A549 (cell line): ENCODE measurements around the gene GPLD1. TPM values are rescaled to one million over a fixed set of nuclear protein-coding genes. Genes with fewer than 3 reads are reported as not detected.
"Not testable (repeated sequence)": the region's sequence is repeated elsewhere in the genome, so short reads cannot be mapped to it uniquely, and the experiment has no call there.

ENCODE experiments used
- ATAC-seq, 2 experiments: fragments of 200-7000 bp in 1 of 2; fragments of >200 bp in 1 of 2; cut with Nextera tagmentation in 1 of 2; cut with Tn5 transposase in 1 of 2; 3 replicates each; pipeline versions ENCODE4 v1.8.0 to v1.9.1; 2018 to 2020; ENCODE audit warnings: mild to moderate bottlenecking in 1 of 2, moderate library complexity in 1 of 2
- CTCF ChIA-PET: fragments of 300-600 bp; sonication (Branson Sonifier 250); formaldehyde crosslinking; extraction: SDS; loops from one replicate; lab custom pipeline; 2021; ENCODE audit warnings: antibody characterized with exemption, inconsistent platforms; lab: Yijun Ruan, JAX
- POLR2A ChIA-PET: fragments of 350-600 bp; formaldehyde crosslinking; extraction: SDS; loops from one replicate; lab custom pipeline; 2021; ENCODE audit warnings: antibody characterized with exemption, inconsistent platforms; lab: Yijun Ruan, JAX
- DNase-seq, 2 experiments: peaks; one replicate each; pipeline versions ENCODE4 v3.0.0 to v3.0.0-alpha.2; 2011 to 2016; ENCODE audit warnings: low read depth in 1 of 2, low spot score in 1 of 2
- FAIRE-seq: peaks from 2 replicates; lab custom pipeline; 2011; peaks lifted over from hg19 to GRCh38; lab: Jason Lieb, UNC
- H3K27ac ChIP-seq, 2 experiments: fragments of >200 bp; sonication (Bioruptor Twin); formaldehyde crosslinking; 3 replicates each; pipeline ENCODE4 v1.5.1; 2016 to 2017
- H3K4me1 ChIP-seq: fragments of >200 bp; sonication (Bioruptor Twin); formaldehyde crosslinking; 3 replicates; pipeline ENCODE4 v1.6.1; 2016
- H3K4me2 ChIP-seq: fragments of >200 bp; sonication (Bioruptor Twin); formaldehyde crosslinking; 3 replicates; pipeline ENCODE4 v1.6.1; 2016
- H3K4me3 ChIP-seq: fragments of >200 bp; sonication (Bioruptor Twin); formaldehyde crosslinking; 3 replicates; pipeline ENCODE4 v1.5.1; 2016
- H3K9me3 ChIP-seq: fragments of >200 bp; sonication (Bioruptor Twin); formaldehyde crosslinking; 3 replicates; pipeline ENCODE4 v1.6.1; 2016
- EHMT2 ChIP-seq: fragments of 200-600 bp; sonication (generic); IDR thresholded peaks from 2 replicates; pipeline ENCODE4 v1.6.1; 2016; ENCODE audit warnings: antibody characterized with exemption, low read depth, mild to moderate bottlenecking, moderate library complexity
- EP300 ChIP-seq, 2 experiments: fragments of >200 bp; sonication (Bioruptor Twin); formaldehyde crosslinking; IDR thresholded peaks; 2 replicates in 1 of 2; 3 replicates in 1 of 2; pipeline ENCODE4 v1.6.1; 2016 to 2017
- FOSL2 ChIP-seq, 2 experiments: fragments of 450-650 bp in 1 of 2; fragments of >200 bp in 1 of 2; sonication (Bioruptor Twin) in 1 of 2; formaldehyde crosslinking; IDR thresholded peaks; 2 replicates each; pipeline versions ENCODE4 v1.5.0 to v1.6.1; 2016 to 2020; ENCODE audit warnings: mild to moderate bottlenecking in 1 of 2, moderate library complexity in 1 of 2
- KDM1A ChIP-seq: fragments of 200-600 bp; sonication (generic); IDR thresholded peaks from 2 replicates; pipeline ENCODE4 v1.6.1; 2016; ENCODE audit warnings: low read depth, mild to moderate bottlenecking
- MAFK ChIP-seq: fragments of 450-650 bp; IDR thresholded peaks from 2 replicates; pipeline ENCODE4 v1.6.1; 2014; ENCODE audit not compliant: partially characterized antibody
- NPAS2 ChIP-seq: fragments of 250-450 bp; sonication (Bioruptor Pico); IDR thresholded peaks from 2 replicates; pipeline ENCODE4 v1.8.0; 2022; ENCODE audit warnings: mild to moderate bottlenecking, moderate library complexity, borderline replicate concordance
- POLR2AphosphoS2 ChIP-seq: conservative IDR thresholded peaks from 2 replicates; pipeline ENCODE4 v1.6.1; 2012; ENCODE audit warnings: low read length, improper control_type of control experiment, inconsistent platforms
- RCOR1 ChIP-seq: fragments of 150-350 bp; IDR thresholded peaks from 2 replicates; pipeline ENCODE4 v1.6.1; 2014; ENCODE audit warnings: antibody characterized with exemption, low read length, low read depth
- REST ChIP-seq: fragments of 200-600 bp; sonication (generic); IDR thresholded peaks from 2 replicates; pipeline ENCODE4 v1.6.1; 2016; ENCODE audit warnings: antibody characterized with exemption, mild to moderate bottlenecking, moderate library complexity
- SMC3 ChIP-seq: fragments of >200 bp; sonication (Bioruptor Twin); formaldehyde crosslinking; IDR thresholded peaks from 3 replicates; pipeline ENCODE4 v1.6.1; 2018; ENCODE audit warnings: inconsistent platforms
- TP53 ChIP-seq: fragments of 250-450 bp; sonication (Bioruptor Pico); IDR thresholded peaks from 2 replicates; pipeline ENCODE4 v1.5.0; 2021; ENCODE audit warnings: mild to moderate bottlenecking, moderate library complexity
- ZSCAN20 ChIP-seq: fragments of 250-450 bp; sonication (Bioruptor Pico); IDR thresholded peaks from 2 replicates; pipeline ENCODE4 v1.8.0; 2022; ENCODE audit warnings: mild to moderate bottlenecking, moderate library complexity
- WGBS: methylation state at CpG from one replicate; pipeline ENCODE4 v1.1.6; 2017; ENCODE audit errors: missing lambda C conversion rate; 5-methylcytosine and 5-hydroxymethylcytosine counted together
- polyA plus RNA-seq, 4 experiments: library from polyadenylated mRNA; depleted of rRNA in 3 of 4; stranded (reverse); fragments of >200 nt; fragmentation: RNase III in 1 of 4; extraction: RNeasy Plus Mini Kit Qiagen cat#74134 plus additional on column Dnase treatment in 1 of 4; gene quantifications; 2 replicates in 3 of 4; 3 replicates in 1 of 4; pipeline ENCODE4 v1.2.3, GENCODE V29; 2011 to 2017
- TF ChIP-seq, protein P1 (sequence below): fragments of >200 bp; sonication (Bioruptor Twin); formaldehyde crosslinking; IDR thresholded peaks from 3 replicates; pipeline ENCODE4 v1.5.1; 2016

GPLD1 gene
- polyA plus RNA-seq, 2 of the 4 experiments (the other 2 are of a cell fraction): 1.3 to 2.6 TPM

DNA sequence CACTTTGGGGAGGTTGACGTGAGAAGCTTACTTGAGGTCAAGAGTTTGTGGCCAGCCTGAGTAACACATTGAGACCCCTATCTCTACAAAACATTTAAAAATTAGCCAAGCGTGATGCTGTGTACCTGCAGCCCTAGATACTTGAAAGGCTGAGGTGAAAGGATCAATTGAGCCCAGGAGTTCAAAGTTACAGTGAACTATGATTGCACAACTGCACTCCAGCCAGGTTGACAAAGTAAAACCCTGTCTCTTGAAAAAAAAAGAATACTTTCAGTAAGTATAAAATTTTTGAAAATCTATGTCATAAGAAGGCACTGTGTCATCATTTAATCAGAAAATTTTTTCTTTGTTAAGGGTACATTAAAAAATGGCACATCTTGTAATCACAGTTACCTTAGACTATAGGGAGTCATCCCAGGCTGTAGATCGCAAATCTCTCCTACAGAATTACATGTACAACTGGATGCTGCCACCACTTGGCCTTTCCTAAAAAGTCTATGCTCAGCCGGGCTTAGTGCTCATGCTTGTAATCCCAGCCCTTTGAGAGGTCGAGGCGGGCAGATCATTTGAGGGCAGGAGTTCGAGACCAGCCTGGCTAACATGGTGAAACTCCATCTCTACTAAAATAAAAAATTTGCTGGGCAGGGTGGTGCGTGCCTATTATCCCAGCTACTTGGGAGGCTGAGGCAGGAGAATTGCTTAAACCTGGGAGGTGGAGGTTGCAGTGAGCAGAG, 103.7 kb downstream of the GPLD1 start (continued):
- TF ChIP-seq REST (no peak), NPAS2 (no peak), KDM1A (no peak), MAFK (no peak), SMC3 (0 out of 3 replicates have a peak, but pooled peaks have one; percentile 20), EP300 (IDR thresholded peaks at IDR 0.05) (no peak), EHMT2 (no peak), TP53 (CRISPR knock-in tag) (no peak), ZSCAN20 (CRISPR knock-in tag) (no peak), RCOR1 (no peak), POLR2AphosphoS2 (no peak), FOSL2 (IDR thresholded peaks at IDR 0.05) (no peak), FOSL2 (CRISPR knock-in tag; IDR thresholded peaks at IDR 0.05) (no peak)
- TF ChIP-seq, protein P1, sequence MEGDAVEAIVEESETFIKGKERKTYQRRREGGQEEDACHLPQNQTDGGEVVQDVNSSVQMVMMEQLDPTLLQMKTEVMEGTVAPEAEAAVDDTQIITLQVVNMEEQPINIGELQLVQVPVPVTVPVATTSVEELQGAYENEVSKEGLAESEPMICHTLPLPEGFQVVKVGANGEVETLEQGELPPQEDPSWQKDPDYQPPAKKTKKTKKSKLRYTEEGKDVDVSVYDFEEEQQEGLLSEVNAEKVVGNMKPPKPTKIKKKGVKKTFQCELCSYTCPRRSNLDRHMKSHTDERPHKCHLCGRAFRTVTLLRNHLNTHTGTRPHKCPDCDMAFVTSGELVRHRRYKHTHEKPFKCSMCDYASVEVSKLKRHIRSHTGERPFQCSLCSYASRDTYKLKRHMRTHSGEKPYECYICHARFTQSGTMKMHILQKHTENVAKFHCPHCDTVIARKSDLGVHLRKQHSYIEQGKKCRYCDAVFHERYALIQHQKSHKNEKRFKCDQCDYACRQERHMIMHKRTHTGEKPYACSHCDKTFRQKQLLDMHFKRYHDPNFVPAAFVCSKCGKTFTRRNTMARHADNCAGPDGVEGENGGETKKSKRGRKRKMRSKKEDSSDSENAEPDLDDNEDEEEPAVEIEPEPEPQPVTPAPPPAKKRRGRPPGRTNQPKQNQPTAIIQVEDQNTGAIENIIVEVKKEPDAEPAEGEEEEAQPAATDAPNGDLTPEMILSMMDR: peak; percentile 23; the same call in 1 of the 3 replicates

GRCh38 chr6:24384369-24385130, 104.8 kb downstream of the GPLD1 start:
- CTCF ChIA-PET, H3K9me3 ChIP-seq, ATAC-seq, DNase-seq, H3K4me2 ChIP-seq, POLR2A ChIA-PET, H3K4me3 ChIP-seq, FAIRE-seq: not testable (repeated sequence)
- 81% methylated on average over 5 of the region's 5 CpGs for WGBS
- H3K27ac ChIP-seq: peak overlapping the region in 1 of 2 experiments; percentile 69; a peak in 3 of 6 replicates
- H3K4me1 ChIP-seq: peaks cover 34% of the 10 kb centered on the region; the same call in 2 of the 3 replicates

DNA sequence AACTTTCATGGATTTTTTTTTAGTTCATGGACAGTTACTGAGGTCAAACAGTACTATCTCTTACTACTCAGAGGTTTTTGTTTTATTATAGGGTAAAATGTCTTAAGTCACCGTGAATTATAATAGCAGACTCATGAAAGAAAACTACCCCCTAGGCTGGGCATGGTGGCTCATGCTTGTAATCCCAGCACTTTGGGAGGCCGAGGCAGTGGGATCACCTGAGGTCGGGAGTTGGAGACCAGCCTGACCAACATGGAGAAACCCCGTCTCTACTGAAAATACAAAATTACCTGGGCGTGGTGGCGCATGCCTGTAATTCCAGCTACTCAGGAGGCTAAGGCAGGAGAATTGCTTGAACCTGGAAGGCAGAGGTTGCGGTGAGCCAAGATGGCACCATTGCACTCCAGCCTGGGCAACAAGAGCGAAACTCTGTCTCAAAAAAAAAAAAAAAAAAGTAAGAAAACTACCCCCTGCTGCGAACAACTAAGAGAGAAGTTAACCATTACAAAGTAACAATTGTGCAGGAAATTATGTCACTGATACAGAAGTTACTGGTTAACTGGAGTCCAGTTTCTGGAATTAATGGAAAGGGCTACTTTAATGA, 106.4 kb downstream of the GPLD1 start:
- H3K4me2 ChIP-seq: peak overlapping the region; percentile 68
- ATAC-seq (peak; percentile 41 to 64; a peak in 4 of 6 replicates), DNase-seq (peak; percentile 16 to 53)
- POLR2A ChIA-PET, H3K9me3 ChIP-seq, FAIRE-seq, CTCF ChIA-PET: not testable (repeated sequence)
- 36% methylated on average over 6 of the region's 9 CpGs for WGBS
- peak overlapping the region; percentile 70 to 84 for H3K27ac ChIP-seq
- peaks cover 27% of the 10 kb centered on the region; the same call in 2 of the 3 replicates for H3K4me1 ChIP-seq
- peak overlapping the region; percentile 19 for H3K4me3 ChIP-seq
